IPS-18c (cell line): ENCODE results near the gene GRIA3.
"Not testable (repeated sequence)": the region's sequence is repeated elsewhere in the genome, so short reads cannot be mapped to it uniquely, and the experiment has no call there.

Experiments used
- H3K4me3 ChIP-seq: 2 replicates; pipeline ENCODE4 v1.7.0; 2013; ENCODE audit warnings: low read depth, mild to moderate bottlenecking, low read length, moderate library complexity; ENCODE audit not compliant: insufficient read depth
- H3K9me3 ChIP-seq: one replicate; pipeline ENCODE4 v1.6.1; 2013; ENCODE audit warnings: mild to moderate bottlenecking, low read length, moderate library complexity; ENCODE audit not compliant: control insufficient read depth, insufficient read depth

GRIA3 gene

DNA sequence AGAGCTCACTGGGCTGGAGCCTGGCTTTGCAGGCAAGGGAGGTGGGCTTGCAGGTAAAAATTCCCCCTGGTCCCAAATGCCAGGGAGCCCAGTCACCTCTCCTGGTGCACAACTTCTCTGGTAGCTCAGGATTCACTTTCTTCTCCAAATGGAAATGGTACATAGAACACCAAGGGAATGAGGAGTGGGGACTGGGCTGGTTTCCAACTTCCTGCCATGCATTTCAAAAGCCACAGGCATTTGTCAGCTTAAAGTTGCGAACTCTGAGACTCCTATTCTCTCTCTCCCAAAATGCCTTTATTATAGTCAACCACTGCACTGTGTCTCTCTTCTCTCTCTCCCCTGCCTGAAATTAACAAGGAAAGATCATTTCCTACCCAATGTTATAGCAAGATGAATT lies 177.3 kb downstream of the GRIA3 start:
- Histone ChIP-seq H3K9me3 (peaks cover 5% of the 10 kb centered on the region), H3K4me3 (no peak overlapping the region)

GRCh38 chrX:123386196-123386595 lies 202.1 kb downstream of the GRIA3 start:
- not testable (repeated sequence) for H3K4me3 ChIP-seq, H3K9me3 ChIP-seq

DNA sequence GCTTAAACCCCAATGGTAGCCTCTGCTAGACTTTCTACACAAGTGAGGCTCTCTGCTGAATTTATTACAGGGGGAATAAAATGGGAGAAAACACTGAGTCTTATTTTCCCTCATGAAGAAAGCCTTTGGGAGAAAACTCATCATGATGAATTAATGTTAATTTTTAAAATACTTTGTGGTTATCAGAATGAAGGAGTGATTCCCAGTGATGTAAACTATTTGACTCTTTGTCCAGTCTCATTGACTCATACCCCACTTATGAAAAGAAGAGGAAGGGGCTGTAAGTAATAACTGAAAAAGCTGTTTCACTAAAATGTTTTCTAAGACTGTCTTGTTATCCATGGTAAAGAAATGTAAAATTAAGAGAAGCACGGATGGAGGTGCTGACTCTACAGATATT lies 208.8 kb downstream of the GRIA3 start:
- Histone ChIP-seq H3K4me3 (no peak overlapping the region), H3K9me3 (peaks cover 2% of the 10 kb centered on the region)

DNA sequence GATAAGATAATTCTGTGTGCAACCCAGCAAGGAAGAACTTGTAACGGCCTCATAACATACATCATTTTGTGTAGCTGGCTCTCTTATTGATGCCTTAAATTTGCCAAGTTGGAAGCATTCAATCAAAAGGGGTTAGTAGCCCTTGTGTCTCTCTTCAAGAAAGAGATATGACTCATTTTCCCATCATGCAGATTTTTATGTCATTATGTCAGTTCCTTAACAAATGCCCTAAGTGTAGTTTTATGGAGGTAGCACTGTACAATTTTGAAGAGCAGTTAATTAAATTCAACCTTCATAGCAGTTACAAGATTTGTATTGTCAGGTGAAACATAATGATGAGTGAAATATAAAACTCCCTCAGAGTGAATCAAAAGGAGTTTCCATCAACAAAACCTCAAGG lies 215.6 kb downstream of the GRIA3 start:
- no peak overlapping the region for H3K4me3 ChIP-seq

GRCh38 chrX:123405231-123405630 lies 221.2 kb downstream of the GRIA3 start:
- no peak overlapping the region for H3K4me3 ChIP-seq
- H3K9me3 ChIP-seq: no peaks in the 10 kb centered on the region

More for the DNA sequence above, 215.6 kb downstream of the GRIA3 start:
- no peaks in the 10 kb centered on the region for H3K9me3 ChIP-seq

DNA sequence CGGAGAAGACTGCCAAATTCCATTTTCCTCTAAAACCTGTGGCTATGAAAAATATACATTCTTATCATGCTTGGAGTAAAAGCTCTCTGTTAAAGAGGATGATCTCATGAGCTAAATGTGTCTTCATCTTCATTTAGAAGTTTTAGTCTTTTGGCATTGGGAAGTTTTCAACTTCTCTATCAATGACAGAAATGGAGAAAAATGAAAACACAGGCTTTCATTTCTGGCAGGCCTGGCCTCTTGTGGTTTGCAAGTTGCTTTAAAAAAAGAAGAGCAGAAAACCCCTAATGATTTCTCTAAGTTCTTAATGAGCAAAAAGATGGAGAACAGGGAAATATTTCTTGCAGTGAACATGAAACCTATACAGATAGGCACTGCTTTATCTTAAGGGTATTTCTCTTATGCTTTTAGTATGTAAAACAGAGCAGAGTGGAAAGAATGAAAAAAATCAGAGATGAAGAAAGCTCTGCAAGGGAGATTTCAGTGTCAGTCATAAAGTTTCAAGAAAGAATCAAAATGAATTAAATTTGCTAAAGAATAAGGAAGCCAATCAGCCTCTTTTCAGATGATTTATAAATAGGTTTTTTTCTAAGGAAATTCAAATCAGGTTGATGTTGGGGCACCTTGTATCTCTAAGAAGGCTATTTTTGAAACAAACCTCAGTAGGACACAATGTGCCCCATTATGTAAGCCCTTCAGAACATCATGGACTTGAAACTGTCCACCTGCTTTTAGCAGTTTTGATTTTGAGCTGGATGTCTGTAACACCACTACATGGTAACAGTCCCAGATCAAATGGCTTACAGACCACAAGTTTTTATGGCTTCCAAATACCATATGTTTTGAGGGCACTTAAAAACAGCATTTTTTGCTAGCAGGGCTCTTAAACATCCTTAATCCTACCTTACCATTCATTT lies 225.0 kb downstream of the GRIA3 start:
- peaks cover 2% of the 10 kb centered on the region for H3K9me3 ChIP-seq
- no peak overlapping the region for H3K4me3 ChIP-seq

- H3K9me3 ChIP-seq: no peaks in the 10 kb centered on the region
- H3K4me3 ChIP-seq: no peak overlapping the region
Observed at GRCh38 chrX:123422875-123423274, 238.8 kb downstream of the GRIA3 start.

- Histone ChIP-seq H3K9me3 (no peaks in the 10 kb centered on the region), H3K4me3 (no peak overlapping the region)
Observed at GRCh38 chrX:123424546-123424945, 240.5 kb downstream of the GRIA3 start.

- no peaks in the 10 kb centered on the region for H3K9me3 ChIP-seq
- no peak overlapping the region for H3K4me3 ChIP-seq
Observed at GRCh38 chrX:123425471-123425870, 241.4 kb downstream of the GRIA3 start.

GRCh38 chrX:123425904-123426303 lies 241.8 kb downstream of the GRIA3 start:
- H3K4me3 ChIP-seq: no peak overlapping the region
- H3K9me3 ChIP-seq: no peaks in the 10 kb centered on the region

DNA sequence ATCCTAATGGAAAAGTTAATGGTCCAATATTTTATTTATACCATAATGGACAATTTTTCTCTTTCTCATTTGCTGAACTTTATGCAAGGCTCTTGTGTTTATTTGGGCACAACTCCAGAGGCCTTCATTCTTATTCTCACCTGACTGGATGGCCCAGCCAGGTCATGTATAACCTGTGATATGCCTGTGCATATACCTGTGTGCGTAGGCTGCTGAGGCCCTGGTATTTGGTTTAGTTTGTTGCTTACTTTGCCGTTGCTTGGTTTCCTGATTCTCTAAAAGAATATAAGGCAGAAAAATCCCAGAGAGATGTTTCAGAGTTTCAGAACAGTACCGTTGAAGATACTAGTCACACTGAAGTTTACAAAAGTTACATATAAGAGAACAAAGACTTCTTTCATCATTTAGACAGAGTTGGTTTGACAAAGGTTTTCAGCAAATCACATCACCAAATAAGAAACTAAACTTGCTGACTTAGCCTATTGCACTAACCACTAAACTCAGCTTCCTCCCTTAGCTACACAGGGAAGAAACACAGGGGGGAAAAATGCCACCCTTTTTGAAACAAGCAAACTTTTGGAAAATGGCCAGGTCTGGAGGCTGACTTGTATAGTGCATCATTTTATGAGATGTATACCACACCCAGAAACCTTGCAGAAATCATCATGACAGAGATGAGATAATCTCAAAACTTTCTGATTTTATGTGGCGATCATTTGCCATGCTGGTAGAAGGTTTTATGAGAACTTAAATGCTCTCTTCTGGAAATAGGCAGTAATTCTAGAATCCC lies 248.5 kb downstream of the GRIA3 start:
- Histone ChIP-seq H3K4me3 (no peak overlapping the region), H3K9me3 (no peaks in the 10 kb centered on the region)

GRCh38 chrX:123436512-123437136 lies 252.5 kb downstream of the GRIA3 start:
- Histone ChIP-seq H3K9me3 (no peaks in the 10 kb centered on the region), H3K4me3 (no peak overlapping the region)

DNA sequence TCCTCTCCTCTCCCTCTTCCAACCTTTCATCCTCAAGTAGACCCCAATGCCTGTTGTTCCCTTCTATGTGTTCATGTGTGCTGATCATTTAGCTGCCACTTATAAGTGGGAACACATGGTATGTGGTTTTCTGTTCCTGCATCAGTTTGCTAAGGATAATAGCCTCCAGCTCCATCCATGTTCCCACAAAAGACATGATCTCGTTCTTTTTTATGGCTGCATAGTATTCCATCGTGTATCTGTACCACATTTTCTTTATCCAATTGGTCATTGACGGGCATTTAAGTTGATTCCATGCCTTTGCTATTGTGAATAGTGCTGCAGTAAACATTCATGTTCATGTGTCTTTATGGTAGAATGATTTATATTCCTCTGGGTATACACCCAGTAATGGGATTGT lies 255.8 kb downstream of the GRIA3 start:
- H3K4me3 ChIP-seq, H3K9me3 ChIP-seq: not testable (repeated sequence)

- H3K9me3 ChIP-seq: peaks cover 3% of the 10 kb centered on the region
- no peak overlapping the region for H3K4me3 ChIP-seq
Observed at GRCh38 chrX:123442764-123443163, 258.7 kb downstream of the GRIA3 start.

DNA sequence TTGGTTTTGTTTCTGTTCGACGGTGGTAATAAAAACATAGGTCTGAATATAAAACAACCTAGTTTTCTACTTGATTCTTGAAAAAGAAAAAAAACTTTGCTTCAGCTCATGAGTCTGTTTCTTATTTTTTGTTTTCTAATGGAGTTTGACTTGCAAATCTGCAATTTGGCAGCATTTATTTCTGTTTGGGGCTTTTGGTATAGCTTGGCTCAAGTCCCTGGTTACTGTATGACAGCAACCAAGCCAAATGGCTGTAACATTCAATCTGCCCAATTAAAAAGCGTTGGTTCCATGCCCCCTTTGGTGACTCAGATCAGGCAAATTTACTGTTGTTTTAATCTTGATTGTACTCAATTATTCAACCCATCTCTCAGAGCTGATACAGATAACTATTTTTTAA lies 263.4 kb downstream of the GRIA3 start:
- Histone ChIP-seq H3K4me3 (no peak overlapping the region), H3K9me3 (peaks cover 3% of the 10 kb centered on the region)

- Histone ChIP-seq H3K9me3 (peaks cover 3% of the 10 kb centered on the region), H3K4me3 (no peak overlapping the region)
Observed at GRCh38 chrX:123449335-123449734, 265.3 kb downstream of the GRIA3 start.

DNA sequence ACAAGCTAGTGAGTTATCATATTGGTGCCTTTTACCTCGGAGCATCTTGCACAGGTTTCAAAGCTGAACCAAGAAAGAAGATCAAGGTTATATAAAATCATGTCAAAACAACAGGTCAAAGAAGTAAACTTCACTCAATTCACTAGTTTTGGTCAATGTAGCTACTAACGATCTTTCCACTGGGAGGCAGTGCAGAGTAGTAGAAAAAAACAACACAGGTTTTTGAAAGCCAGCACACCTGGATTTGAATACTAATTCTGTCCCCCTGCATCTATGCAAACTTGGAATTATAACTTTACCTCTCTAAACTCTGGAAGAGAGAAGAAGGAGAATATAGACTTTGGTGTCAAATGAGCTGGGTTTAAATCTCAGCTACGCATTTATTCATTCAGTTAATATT lies 266.1 kb downstream of the GRIA3 start:
- Histone ChIP-seq H3K9me3 (no peaks in the 10 kb centered on the region), H3K4me3 (no peak overlapping the region)
